Gastrocnemius medialis (tissue), 4 donors: Measurements from ENCODE around the gene ALDH1A2. TPM values are rescaled to one million over a fixed set of nuclear protein-coding genes. Genes with fewer than 3 reads are reported as not detected.
"Not testable (repeated sequence)": the region's sequence is repeated elsewhere in the genome, so short reads cannot be mapped to it uniquely, and the experiment has no call there.

ENCODE experiments used
- ATAC-seq, 2 donors: fragments of 150-250 bp; one replicate each; pipeline ENCODE4 v1.9.1; 2016
- DNase-seq, 2 donors: peaks; one replicate each; pipeline ENCODE4 v3.0.0-alpha.2; 2019
- H3K27ac ChIP-seq, 4 donors: fragments of 200-600 bp; sonication (generic); 1 replicate in 1 of 4; 2 replicates in 3 of 4; pipeline ENCODE4 v1.5.1; 2016 to 2018; ENCODE audit warnings: mild to moderate bottlenecking in 2 of 4, moderate library complexity in 1 of 4
- H3K27me3 ChIP-seq, 3 donors: fragments of 200-600 bp; sonication (generic) in 2 of 3; 1 replicate in 1 of 3; 2 replicates in 2 of 3; pipeline versions ENCODE4 v1.5.1 to v1.6.0; 2016 to 2019; ENCODE audit warnings: mild to moderate bottlenecking in 1 of 3, moderate library complexity in 1 of 3
- H3K36me3 ChIP-seq, 2 donors: fragments of 200-600 bp; sonication (generic) in 1 of 2; one replicate each; pipeline ENCODE4 v1.5.1; 2017 to 2018
- H3K4me1 ChIP-seq, 2 donors: fragments of 200-600 bp; sonication (generic) in 1 of 2; one replicate each; pipeline ENCODE4 v1.5.1; 2016 to 2017; ENCODE audit warnings: mild to moderate bottlenecking in 2 of 2
- H3K4me3 ChIP-seq, 4 donors: fragments of 200-600 bp; sonication (generic) in 3 of 4; 1 replicate in 1 of 4; 2 replicates in 3 of 4; pipeline ENCODE4 v1.5.1; 2016 to 2019; ENCODE audit warnings: mild to moderate bottlenecking in 2 of 4
- H3K9me3 ChIP-seq, 3 donors: fragments of 200-600 bp; sonication (generic) in 2 of 3; 1 replicate in 1 of 3; 2 replicates in 2 of 3; pipeline ENCODE4 v1.5.1; 2016 to 2019
- POLR2A ChIP-seq, 2 donors: fragments of 450-650 bp; IDR thresholded peaks; one replicate each; pipeline ENCODE4 v1.6.1; 2017; ENCODE audit warnings: antibody characterized with exemption in 2 of 2, mild to moderate bottlenecking in 2 of 2, moderate library complexity in 2 of 2
- in situ Hi-C, 4 donors: fragments of 200-750 bp; cut with MboI; loops; one replicate each; pipeline versions ENCODE4 v1.15.0 to v1.8.0; 2017; ENCODE audit warnings: low sequenced_read_pairs in 4 of 4
- intact Hi-C: fragments of 100-400 bp; cut with DNase I; formaldehyde crosslinking; loops from one replicate; pipeline ENCODE4 v1.15.1; 2023; ENCODE audit warnings: low total_unique reads
- total RNA-seq, 4 donors: library from RNA; depleted of rRNA; stranded (reverse); fragments of >200 nt; gene quantifications; one replicate each; pipeline versions ENCODE4 v1.1.0 to v1.2.3, GENCODE V29; 2016
- TF ChIP-seq, protein P1 (sequence below), 5 experiments: fragments of 450-650 bp in 3 of 5; fragments of 200-600 bp in 2 of 5; sonication (generic) in 2 of 5; IDR thresholded peaks in 4 of 5; conservative IDR thresholded peaks in 1 of 5; 1 replicate in 4 of 5; 2 replicates in 1 of 5; pipeline ENCODE4 v1.5.1; 2016 to 2019; ENCODE audit warnings: antibody characterized with exemption in 5 of 5, mild to moderate bottlenecking in 3 of 5, moderate library complexity in 3 of 5

The ALDH1A2 gene
- total RNA-seq, 4 donors from 2014 or later = 3.5 to 26.7 (median 5.8) TPM

DNA sequence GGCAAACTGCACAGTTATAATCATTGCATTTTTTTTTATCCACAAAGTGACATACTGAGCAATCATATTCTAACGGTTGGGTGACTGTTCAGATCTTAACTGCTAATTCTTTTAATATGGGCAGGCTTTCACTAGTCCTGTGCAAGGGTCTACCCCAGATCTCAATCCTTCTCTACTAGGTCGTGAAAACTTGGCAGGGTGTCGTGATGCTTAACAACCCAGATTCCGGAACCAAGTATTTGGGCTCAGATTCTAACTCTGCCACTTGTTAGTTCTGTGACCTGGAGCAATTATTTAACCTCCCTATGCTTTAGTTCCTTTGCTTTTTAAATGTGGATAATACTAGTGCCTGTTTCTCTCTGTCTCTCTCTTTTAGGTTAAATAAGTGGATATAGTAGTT, 16.4 kb upstream of the ALDH1A2 start:
- intact Hi-C loops = no loop called here
- no peak for TF ChIP-seq POLR2A (IDR thresholded peaks at IDR 0.05)
- TF ChIP-seq, protein P1, sequence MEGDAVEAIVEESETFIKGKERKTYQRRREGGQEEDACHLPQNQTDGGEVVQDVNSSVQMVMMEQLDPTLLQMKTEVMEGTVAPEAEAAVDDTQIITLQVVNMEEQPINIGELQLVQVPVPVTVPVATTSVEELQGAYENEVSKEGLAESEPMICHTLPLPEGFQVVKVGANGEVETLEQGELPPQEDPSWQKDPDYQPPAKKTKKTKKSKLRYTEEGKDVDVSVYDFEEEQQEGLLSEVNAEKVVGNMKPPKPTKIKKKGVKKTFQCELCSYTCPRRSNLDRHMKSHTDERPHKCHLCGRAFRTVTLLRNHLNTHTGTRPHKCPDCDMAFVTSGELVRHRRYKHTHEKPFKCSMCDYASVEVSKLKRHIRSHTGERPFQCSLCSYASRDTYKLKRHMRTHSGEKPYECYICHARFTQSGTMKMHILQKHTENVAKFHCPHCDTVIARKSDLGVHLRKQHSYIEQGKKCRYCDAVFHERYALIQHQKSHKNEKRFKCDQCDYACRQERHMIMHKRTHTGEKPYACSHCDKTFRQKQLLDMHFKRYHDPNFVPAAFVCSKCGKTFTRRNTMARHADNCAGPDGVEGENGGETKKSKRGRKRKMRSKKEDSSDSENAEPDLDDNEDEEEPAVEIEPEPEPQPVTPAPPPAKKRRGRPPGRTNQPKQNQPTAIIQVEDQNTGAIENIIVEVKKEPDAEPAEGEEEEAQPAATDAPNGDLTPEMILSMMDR (IDR thresholded peaks at IDR 0.05 in 4 of 5, conservative IDR thresholded peaks at IDR 0.05 in 1 of 5) = no peak
- Histone ChIP-seq H3K27ac (no peak overlapping the region), H3K4me3 (no peak overlapping the region), H3K9me3 (no peaks in the 10 kb centered on the region), H3K4me1 (no peaks in the 10 kb centered on the region), H3K36me3 (no peaks in the 10 kb centered on the region), H3K27me3 (no peaks in the 10 kb centered on the region)
- DNase-seq (no peak), ATAC-seq (no peak)
- in situ Hi-C loops = no loop called here

DNA sequence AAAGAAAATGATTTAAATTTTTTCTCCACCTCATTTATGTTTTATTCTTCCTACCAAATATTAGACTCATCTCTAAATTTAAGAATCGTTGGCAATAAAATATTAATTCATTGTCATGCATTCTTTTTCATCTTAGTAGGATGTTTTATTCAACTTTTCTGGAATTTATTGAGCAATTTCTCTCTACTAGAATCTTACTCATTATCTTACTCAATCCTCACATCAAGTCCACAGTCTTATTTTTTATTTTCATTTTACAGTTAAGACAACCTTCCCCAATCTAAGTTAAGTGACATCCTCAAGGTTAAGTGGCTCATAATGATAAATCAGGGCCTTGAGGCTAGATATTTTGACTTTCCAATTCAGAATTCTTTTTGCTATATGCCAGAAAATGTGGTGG, 15.9 kb upstream of the ALDH1A2 start:
- intact Hi-C loops = no loop called here
- Histone ChIP-seq H3K4me1 (no peaks in the 10 kb centered on the region), H3K36me3 (no peaks in the 10 kb centered on the region), H3K27ac (no peak overlapping the region), H3K9me3 (no peaks in the 10 kb centered on the region), H3K27me3 (no peaks in the 10 kb centered on the region), H3K4me3 (no peak overlapping the region)
- in situ Hi-C loops = no loop called here
- ATAC-seq (no peak), DNase-seq (no peak)
- TF ChIP-seq, protein P1 (IDR thresholded peaks at IDR 0.05 in 4 of 5, conservative IDR thresholded peaks at IDR 0.05 in 1 of 5) = no peak
- no peak for TF ChIP-seq POLR2A (IDR thresholded peaks at IDR 0.05)

- H3K9me3 ChIP-seq, DNase-seq, H3K4me3 ChIP-seq, H3K27me3 ChIP-seq, H3K36me3 ChIP-seq, H3K27ac ChIP-seq, ATAC-seq, intact Hi-C loops, in situ Hi-C loops, H3K4me1 ChIP-seq: not testable (repeated sequence)
Measured at GRCh38 chr15:58080959-58081358, 15.4 kb upstream of the ALDH1A2 start.

- Histone ChIP-seq H3K27ac (no peak overlapping the region), H3K27me3 (no peaks in the 10 kb centered on the region), H3K9me3 (no peaks in the 10 kb centered on the region), H3K4me3 (no peak overlapping the region), H3K4me1 (no peaks in the 10 kb centered on the region), H3K36me3 (no peaks in the 10 kb centered on the region)
- intact Hi-C loops = no loop called here
- TF ChIP-seq POLR2A (IDR thresholded peaks at IDR 0.05) = no peak
- TF ChIP-seq, protein P1 (IDR thresholded peaks at IDR 0.05 in 4 of 5, conservative IDR thresholded peaks at IDR 0.05 in 1 of 5) = no peak
- in situ Hi-C loops = no loop called here
- ATAC-seq = no peak
- DNase-seq = no peak
Measured at GRCh38 chr15:58080398-58080797, 14.9 kb upstream of the ALDH1A2 start.

- DNase-seq = no peak
- H3K4me1 ChIP-seq = no peaks in the 10 kb centered on the region
- in situ Hi-C loops (loop anchor here in 3 of 4 donors (10.0 kb wide), 2 partner anchors 214 to 334 kb away; no protein-coding TSS in a partner anchor), intact Hi-C loops (no loop called here)
- no peaks in the 10 kb centered on the region for H3K9me3 ChIP-seq
- H3K36me3 ChIP-seq = no peaks in the 10 kb centered on the region
- TF ChIP-seq, protein P1 (IDR thresholded peaks at IDR 0.05 in 4 of 5, conservative IDR thresholded peaks at IDR 0.05 in 1 of 5) = no peak
- no peak for TF ChIP-seq POLR2A (IDR thresholded peaks at IDR 0.05)
- no peak overlapping the region for H3K27ac ChIP-seq
- no peak for ATAC-seq
- no peaks in the 10 kb centered on the region for H3K27me3 ChIP-seq
- H3K4me3 ChIP-seq = no peak overlapping the region
Measured at GRCh38 chr15:58078591-58078990, 13.1 kb upstream of the ALDH1A2 start.
